HG03460 (cell line): Measurements from ENCODE around the gene STAMBP.
"Not testable (repeated sequence)": the region's sequence is repeated elsewhere in the genome, so short reads cannot be mapped to it uniquely, and the experiment has no call there.

Source experiments
- ATAC-seq: cut with Tn5 transposase; IDR thresholded peaks from one replicate; pipeline ENCODE4 v1.9.1; 2021; ENCODE audit not compliant: unreplicated experiment

Gene STAMBP

GRCh38 chr2:73903949-73904613, 75.3 kb downstream of the STAMBP start:
- not testable (repeated sequence) for ATAC-seq

- no peak for ATAC-seq
Observed at GRCh38 chr2:73904952-73905351, 76.2 kb downstream of the STAMBP start.

GRCh38 chr2:73906847-73907505, 78.2 kb downstream of the STAMBP start:
- no peak for ATAC-seq

GRCh38 chr2:73907840-73908452, 79.2 kb downstream of the STAMBP start:
- ATAC-seq: no peak

- ATAC-seq: no peak
Observed at GRCh38 chr2:73908689-73909652, 80.2 kb downstream of the STAMBP start.

- ATAC-seq: no peak
Observed at GRCh38 chr2:73910873-73911547, 82.2 kb downstream of the STAMBP start.

GRCh38 chr2:73911548-73912208, 82.9 kb downstream of the STAMBP start:
- ATAC-seq: no peak

GRCh38 chr2:73913414-73914054, 84.8 kb downstream of the STAMBP start:
- ATAC-seq: no peak

- ATAC-seq: no peak
Observed at GRCh38 chr2:73914667-73915066, 85.9 kb downstream of the STAMBP start.

- ATAC-seq: no peak
Observed at GRCh38 chr2:73915437-73915993, 86.8 kb downstream of the STAMBP start.

- no peak for ATAC-seq
Observed at GRCh38 chr2:73916666-73917065, 87.9 kb downstream of the STAMBP start.

- no peak for ATAC-seq
Observed at GRCh38 chr2:73917296-73917695, 88.5 kb downstream of the STAMBP start.

- no peak for ATAC-seq
Observed at GRCh38 chr2:73917696-73918207, 89.0 kb downstream of the STAMBP start.

- no peak for ATAC-seq
Observed at GRCh38 chr2:73918856-73919255, 90.1 kb downstream of the STAMBP start.

GRCh38 chr2:73919596-73920228, 91.0 kb downstream of the STAMBP start:
- no peak for ATAC-seq

GRCh38 chr2:73920577-73921545, 92.1 kb downstream of the STAMBP start:
- no peak for ATAC-seq

GRCh38 chr2:73921581-73921980, 92.8 kb downstream of the STAMBP start:
- ATAC-seq: no peak
